Esophagus squamous epithelium (tissue), 5 donors: ENCODE measurements around the gene AP2A2. TPM values are rescaled to one million over a fixed set of nuclear protein-coding genes. Genes with fewer than 3 reads are reported as not detected.

Experiments used
- DNase-seq: peaks from one replicate; lab custom pipeline; 2025; lab: John Stamatoyannopoulos, UW
- H3K27ac ChIP-seq, 4 donors: fragments of 200-600 bp; sonication (generic); one replicate each; pipeline ENCODE4 v1.5.1; 2016 to 2019; ENCODE audit warnings: mild to moderate bottlenecking in 1 of 4
- H3K27me3 ChIP-seq, 4 donors: fragments of 200-600 bp; sonication (generic); 1 replicate in 3 of 4; 2 replicates in 1 of 4; pipeline versions ENCODE4 v1.5.1 to v1.6.0; 2017 to 2021; ENCODE audit warnings: antibody characterized with exemption in 1 of 4
- H3K36me3 ChIP-seq, 3 donors: fragments of 200-600 bp; sonication (generic); one replicate each; pipeline ENCODE4 v1.5.1; 2016 to 2019
- H3K4me1 ChIP-seq, 3 donors: fragments of 200-600 bp; sonication (generic); one replicate each; pipeline ENCODE4 v1.5.1; 2017 to 2019
- H3K4me3 ChIP-seq, 4 donors: fragments of 200-600 bp; sonication (generic); 1 replicate in 3 of 4; 2 replicates in 1 of 4; pipeline ENCODE4 v1.5.1; 2016 to 2019; ENCODE audit warnings: mild to moderate bottlenecking in 2 of 4, moderate library complexity in 1 of 4
- H3K9me3 ChIP-seq, 3 donors: fragments of 200-600 bp; sonication (generic); one replicate each; pipeline ENCODE4 v1.5.1; 2016 to 2019
- CTCF ChIP-seq, 6 experiments: fragments of 450-650 bp in 4 of 6; fragments of 200-600 bp in 2 of 6; sonication (generic) in 2 of 6; IDR thresholded peaks; one replicate each; pipeline ENCODE4 v1.5.1; 2016 to 2019; ENCODE audit warnings: antibody characterized with exemption in 6 of 6, mild to moderate bottlenecking in 4 of 6, moderate library complexity in 4 of 6
- POLR2A ChIP-seq, 4 donors: fragments of 450-650 bp; IDR thresholded peaks; one replicate each; pipeline ENCODE4 v1.6.1; 2017; ENCODE audit warnings: antibody characterized with exemption in 4 of 4, mild to moderate bottlenecking in 4 of 4, moderate library complexity in 3 of 4
- WGBS, 2 donors: methylation state at CpG; one replicate each; pipeline ENCODE4 v1.1.5; 2018; 5-methylcytosine and 5-hydroxymethylcytosine counted together
- intact Hi-C: fragments of 100-400 bp; cut with DNase I; formaldehyde crosslinking; loops from one replicate; pipeline ENCODE4 v1.15.0; 2022
- total RNA-seq, 4 donors: library from RNA; depleted of rRNA; stranded (reverse); fragments of >200 nt; gene quantifications; one replicate each; pipeline ENCODE4 v1.1.0, GENCODE V29; 2016
- donor health status: DM: yes; HTN: yes; CAD: no.

AP2A2 gene
- total RNA-seq, 4 donors from 2014 or later = 19.8 to 48.6 (median 28.5) TPM

DNA sequence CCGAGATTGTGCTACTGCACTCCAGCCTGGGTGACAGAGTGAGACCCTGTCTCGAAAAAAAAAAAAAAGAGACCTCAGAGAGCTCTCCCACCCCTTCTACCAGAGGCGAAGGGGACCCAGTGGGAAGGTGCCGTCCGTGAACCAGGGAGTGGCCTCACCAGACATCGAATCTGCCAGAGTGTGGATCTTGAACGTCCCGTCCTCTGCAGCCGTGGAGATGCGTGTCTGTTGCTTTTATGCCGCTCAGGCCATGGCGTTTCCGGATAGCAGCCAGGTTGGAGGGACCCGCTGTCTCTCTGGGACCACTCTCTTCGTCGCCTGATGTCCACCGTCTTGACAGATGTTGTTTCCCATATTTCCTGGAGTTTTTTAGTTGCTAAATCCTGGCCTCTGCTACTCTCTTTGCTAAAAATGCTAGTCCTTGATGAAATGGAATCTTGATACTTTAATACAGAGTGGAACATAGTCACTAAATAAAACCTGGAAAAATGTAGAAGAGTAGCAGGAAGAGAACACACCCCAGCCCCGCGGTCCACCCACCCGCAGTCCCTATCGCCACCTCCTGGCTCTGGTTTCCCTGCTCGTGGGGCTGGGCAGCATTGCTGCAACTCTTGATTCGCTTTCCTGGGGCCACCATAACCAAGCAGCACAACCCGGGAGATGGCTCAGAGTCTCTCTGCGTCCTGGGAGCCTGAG lies 122.9 kb downstream of the AP2A2 start:
- no peak overlapping the region for H3K27ac ChIP-seq
- H3K27me3 ChIP-seq = peaks cover 0 to 67% (median 2%) of the 10 kb centered on the region in 4 donors
- H3K4me3 ChIP-seq = no peak overlapping the region
- intact Hi-C loops = no loop called here
- no peaks in the 10 kb centered on the region for H3K36me3 ChIP-seq
- TF ChIP-seq CTCF (IDR thresholded peaks at IDR 0.05) (no peak), POLR2A (IDR thresholded peaks at IDR 0.05) (no peak)
- peaks cover 6 to 28% (median 7%) of the 10 kb centered on the region in 3 donors for H3K4me1 ChIP-seq
- no peak for DNase-seq
- H3K9me3 ChIP-seq = no peaks in the 10 kb centered on the region
- WGBS, 2 donors = 73 to 74% methylated on average over 24 of the region's 25 CpGs

DNA sequence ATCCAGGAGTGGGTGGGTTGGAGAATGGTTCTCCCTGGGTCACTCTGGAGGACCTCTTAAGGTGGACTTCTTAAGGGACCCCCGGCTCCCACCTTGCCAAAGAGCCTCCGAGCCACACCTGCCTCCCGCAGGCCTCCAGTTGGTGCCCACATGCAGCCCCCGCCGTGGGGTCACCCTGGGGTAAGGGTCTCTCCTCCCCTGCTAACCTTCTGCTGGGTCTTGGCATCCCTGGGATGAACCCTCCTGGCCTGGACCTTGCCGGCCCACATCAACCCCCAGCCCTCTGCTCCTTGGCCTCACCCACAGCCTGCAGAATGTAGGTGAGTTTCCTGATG lies 123.4 kb downstream of the AP2A2 start:
- Histone ChIP-seq H3K27ac (no peak overlapping the region), H3K27me3 (peaks cover 0 to 70% (median 2%) of the 10 kb centered on the region in 4 donors), H3K9me3 (no peaks in the 10 kb centered on the region), H3K4me3 (no peak overlapping the region), H3K36me3 (no peaks in the 10 kb centered on the region), H3K4me1 (peaks cover 6 to 30% (median 7%) of the 10 kb centered on the region in 3 donors)
- no peak for DNase-seq
- TF ChIP-seq POLR2A (IDR thresholded peaks at IDR 0.05) (no peak), CTCF (IDR thresholded peaks at IDR 0.05) (no peak)
- 80% methylated on average over 1 of the region's 6 CpGs; no CpG with 5 or more reads in 1 of the 2 donors for WGBS, 2 donors
- intact Hi-C loops = no loop called here

DNA sequence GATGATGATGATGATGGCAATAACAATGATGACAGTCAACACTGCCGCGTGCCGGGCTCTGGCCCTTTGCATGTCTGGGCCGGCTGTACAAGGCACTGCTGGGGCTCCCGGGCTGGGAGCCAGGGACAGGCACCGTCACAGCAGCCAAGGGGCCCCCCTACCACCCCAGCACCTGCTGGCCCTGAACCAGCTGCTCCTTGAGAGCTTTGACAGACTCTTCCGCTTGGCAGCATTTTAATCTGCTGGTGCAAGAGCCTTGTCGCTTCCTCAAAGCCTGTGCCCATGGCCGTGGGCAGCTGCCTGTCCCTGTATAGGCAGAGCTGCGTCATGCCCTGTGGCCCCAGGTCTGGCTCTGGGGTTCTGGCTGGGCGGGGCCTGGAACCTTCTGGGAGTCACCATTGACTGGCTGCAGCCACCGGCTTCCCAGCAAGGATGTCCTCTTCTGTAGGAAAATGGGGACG lies 123.8 kb downstream of the AP2A2 start:
- DNase-seq = no peak
- WGBS, 2 donors = 24 to 31% methylated on average over 3 to 9 of the region's 13 CpGs
- H3K9me3 ChIP-seq = no peaks in the 10 kb centered on the region
- H3K4me3 ChIP-seq = no peak overlapping the region
- H3K27ac ChIP-seq = no peak overlapping the region
- no peaks in the 10 kb centered on the region for H3K36me3 ChIP-seq
- H3K27me3 ChIP-seq = peaks cover 0 to 74% (median 2%) of the 10 kb centered on the region in 4 donors
- H3K4me1 ChIP-seq = peaks cover 6 to 35% (median 7%) of the 10 kb centered on the region in 3 donors
- TF ChIP-seq POLR2A (IDR thresholded peaks at IDR 0.05) (no peak), CTCF (IDR thresholded peaks at IDR 0.05) (no peak)
- intact Hi-C loops = no loop called here

DNA sequence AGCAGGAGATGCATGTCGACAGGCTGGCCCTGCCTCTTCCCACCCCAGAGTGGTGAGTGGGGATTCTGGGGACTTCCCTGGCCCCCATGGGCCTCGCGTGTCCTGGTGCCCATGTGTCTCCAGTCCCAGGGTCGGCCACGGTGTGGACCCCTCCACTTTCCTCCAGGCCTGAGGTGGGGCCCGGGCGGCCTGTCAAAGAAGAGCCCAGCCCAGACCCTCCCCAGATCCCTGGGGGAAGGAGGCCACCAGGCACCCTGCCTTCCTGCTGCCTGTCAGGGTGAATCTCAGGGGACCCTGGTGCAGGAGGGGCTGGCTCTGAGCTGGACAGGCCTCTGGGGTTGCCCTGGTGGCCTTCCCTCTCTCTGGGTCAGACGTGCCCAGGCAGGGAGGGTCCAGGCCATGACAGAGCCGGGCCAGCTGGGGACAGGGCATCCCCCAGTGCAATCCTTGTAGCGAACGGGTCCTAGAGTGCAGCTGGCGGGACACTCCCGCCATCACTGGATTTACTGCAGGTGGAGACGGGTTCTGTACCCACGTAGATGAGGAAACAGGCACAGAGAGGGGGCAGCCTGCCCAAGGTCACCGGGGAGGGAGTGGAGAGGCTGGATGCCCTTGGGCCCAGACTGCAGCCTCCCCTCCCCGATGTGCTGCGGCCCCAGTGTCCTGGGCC lies 124.4 kb downstream of the AP2A2 start:
- H3K36me3 ChIP-seq = no peaks in the 10 kb centered on the region
- H3K27ac ChIP-seq = no peak overlapping the region
- H3K4me3 ChIP-seq = no peak overlapping the region
- intact Hi-C loops = loop anchor here (5.0 kb wide), 2 partner anchors 123 to 203 kb away; partner anchors contain the start of gene AP2A2
- no peak for DNase-seq
- H3K4me1 ChIP-seq = peaks cover 6 to 40% (median 7%) of the 10 kb centered on the region in 3 donors
- WGBS, 2 donors = 53 to 100% methylated on average over 1 to 8 of the region's 18 CpGs
- peaks cover 0 to 80% (median 2%) of the 10 kb centered on the region in 4 donors for H3K27me3 ChIP-seq
- H3K9me3 ChIP-seq = no peaks in the 10 kb centered on the region
- TF ChIP-seq CTCF (IDR thresholded peaks at IDR 0.05) (no peak), POLR2A (IDR thresholded peaks at IDR 0.05) (no peak)
